ENCODE data around the gene ZC3H4. TPM values are rescaled to one million over a fixed set of nuclear protein-coding genes. Genes with fewer than 3 reads are reported as not detected.

Gene ZC3H4
- total and polyA plus RNA-seq, 2 donors (not counting 3 experiments of a cell fraction or from before 2014, with no cell fraction given): 6.2 to 63.9 TPM

DNA sequence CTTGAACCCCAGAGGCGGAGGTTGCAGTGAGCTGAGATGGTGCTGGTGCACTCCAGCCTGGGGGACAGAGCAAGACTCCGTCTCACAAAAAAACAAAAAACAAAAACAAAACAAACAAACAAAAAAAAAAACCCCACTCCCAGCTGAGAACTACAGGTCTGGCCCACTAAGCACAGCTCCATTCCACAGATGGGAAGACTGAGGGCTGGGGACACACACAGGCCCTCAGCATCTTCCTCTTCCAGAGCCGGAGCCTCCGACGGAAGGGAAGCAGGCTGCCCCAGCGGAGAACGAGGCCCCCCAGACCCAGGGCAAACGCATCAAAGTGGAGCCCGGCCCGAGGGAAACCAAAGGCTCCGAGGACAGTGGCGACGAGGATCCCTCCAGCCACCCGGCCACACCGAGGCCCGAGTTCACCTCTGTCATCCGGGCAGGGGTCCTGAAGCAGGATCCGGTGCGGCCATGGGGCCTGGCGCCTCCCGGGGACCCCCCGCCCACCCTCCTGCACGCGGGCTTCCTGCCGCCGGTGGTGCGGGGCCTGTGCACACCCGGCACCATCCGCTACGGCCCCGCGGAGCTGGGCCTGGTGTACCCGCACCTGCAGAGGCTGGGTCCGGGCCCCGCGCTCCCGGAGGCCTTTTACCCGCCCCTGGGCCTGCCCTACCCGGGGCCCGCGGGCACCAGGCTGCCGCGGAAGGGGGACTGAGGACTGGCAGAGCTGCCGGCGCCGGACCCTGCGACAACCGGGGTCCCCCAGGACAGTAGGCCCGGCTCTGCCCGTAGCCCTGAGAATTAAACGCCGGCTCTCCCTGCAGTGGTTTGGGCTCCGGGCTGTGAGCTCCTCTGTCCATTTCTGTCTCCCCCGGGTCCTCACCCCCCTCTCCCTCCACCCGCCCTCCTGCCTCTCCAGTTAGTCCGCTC is 68.4 kb downstream of the ZC3H4 start:
- dilution Hi-C loops (cut with MboI; ENCODE audit: extremely low pct_ligation_motif_present, low sequenced_read_pairs) (no loop called here), intact Hi-C loops (cut with micrococcal nuclease) (loop anchor here (5.0 kb wide), 1 partner anchor 67 kb away; the partner anchor contains the start of gene ZC3H4)
- DNase-seq (ENCODE audit: low read depth, low spot score): no peak
- H3K9ac ChIP-seq (replicated peaks; ENCODE audit: extremely low read depth, insufficient read depth, low read length): no peak overlapping the region
- no peaks in the 10 kb centered on the region for H3K27me3 ChIP-seq (ENCODE audit: control insufficient read depth in 2 of 2, insufficient read depth in 2 of 2, low read length in 2 of 2)
- no peaks in the 10 kb centered on the region for H3K36me3 ChIP-seq (ENCODE audit: control insufficient read depth in 2 of 2, extremely low read depth in 1 of 2, insufficient read depth in 2 of 2, low read length in 2 of 2)
- H3K9me1 ChIP-seq (replicated peaks; ENCODE audit: control insufficient read depth, extremely low read depth, insufficient read depth, low read length): no peaks in the 10 kb centered on the region
- no peaks in the 10 kb centered on the region for H4K20me1 ChIP-seq (replicated peaks; ENCODE audit: control insufficient read depth, extremely low read depth, insufficient read depth, low read length)
- no peak for FAIRE-seq
- ChIA-PET CTCF (interaction anchor here (1.0 to 1.2 kb wide), 3 partner anchors 9 to 34 kb away, joined by 3 to 4 read pairs (median 3); no protein-coding TSS in a partner anchor), POLR2A (interaction anchor here (0.7 kb wide), 1 partner anchor 8 kb away, joined by 3 read pairs; no protein-coding TSS in a partner anchor)
- no peaks in the 10 kb centered on the region for H3K9me3 ChIP-seq (replicated peaks; ENCODE audit: control insufficient read depth, insufficient read depth, low read length)
- no peak overlapping the region for H3K4me3 ChIP-seq (replicated peaks in 1 of 3; ENCODE audit: insufficient read depth in 1 of 3, low read depth in 1 of 3, low read length in 3 of 3)
- no peak overlapping the region for H3K4me2 ChIP-seq (ENCODE audit: insufficient read depth, low read length)
- H3K4me1 ChIP-seq (ENCODE audit: control insufficient read depth, extremely low read depth, insufficient read depth, low read length): peaks cover 3% of the 10 kb centered on the region
- TF ChIP-seq, protein P1, sequence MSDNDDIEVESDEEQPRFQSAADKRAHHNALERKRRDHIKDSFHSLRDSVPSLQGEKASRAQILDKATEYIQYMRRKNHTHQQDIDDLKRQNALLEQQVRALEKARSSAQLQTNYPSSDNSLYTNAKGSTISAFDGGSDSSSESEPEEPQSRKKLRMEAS (IDR thresholded peaks at IDR 0.05; ENCODE audit: insufficient read depth, insufficient read length): no peak
- TF ChIP-seq, protein P2, sequence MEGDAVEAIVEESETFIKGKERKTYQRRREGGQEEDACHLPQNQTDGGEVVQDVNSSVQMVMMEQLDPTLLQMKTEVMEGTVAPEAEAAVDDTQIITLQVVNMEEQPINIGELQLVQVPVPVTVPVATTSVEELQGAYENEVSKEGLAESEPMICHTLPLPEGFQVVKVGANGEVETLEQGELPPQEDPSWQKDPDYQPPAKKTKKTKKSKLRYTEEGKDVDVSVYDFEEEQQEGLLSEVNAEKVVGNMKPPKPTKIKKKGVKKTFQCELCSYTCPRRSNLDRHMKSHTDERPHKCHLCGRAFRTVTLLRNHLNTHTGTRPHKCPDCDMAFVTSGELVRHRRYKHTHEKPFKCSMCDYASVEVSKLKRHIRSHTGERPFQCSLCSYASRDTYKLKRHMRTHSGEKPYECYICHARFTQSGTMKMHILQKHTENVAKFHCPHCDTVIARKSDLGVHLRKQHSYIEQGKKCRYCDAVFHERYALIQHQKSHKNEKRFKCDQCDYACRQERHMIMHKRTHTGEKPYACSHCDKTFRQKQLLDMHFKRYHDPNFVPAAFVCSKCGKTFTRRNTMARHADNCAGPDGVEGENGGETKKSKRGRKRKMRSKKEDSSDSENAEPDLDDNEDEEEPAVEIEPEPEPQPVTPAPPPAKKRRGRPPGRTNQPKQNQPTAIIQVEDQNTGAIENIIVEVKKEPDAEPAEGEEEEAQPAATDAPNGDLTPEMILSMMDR (IDR thresholded peaks at IDR 0.05; ENCODE audit: extremely low read depth in 1 of 2, insufficient read depth in 1 of 2, low read depth in 1 of 2, low read length in 2 of 2): no peak
- TF ChIP-seq GATA2 (IDR thresholded peaks at IDR 0.05; ENCODE audit: insufficient read depth, insufficient read length, low read depth, low read length) (no peak), POLR2A (IDR thresholded peaks at IDR 0.05; ENCODE audit: low read depth, low read length) (no peak), JUN (IDR thresholded peaks at IDR 0.05; ENCODE audit: borderline replicate concordance, insufficient read depth, insufficient read length, low read depth) (no peak), EZH2 (IDR thresholded peaks at IDR 0.05; ENCODE audit: borderline replicate concordance, low read depth, low read length, severe bottlenecking) (no peak), MYC (IDR thresholded peaks at IDR 0.05; ENCODE audit: low read depth, low read length) (no peak), FOS (IDR thresholded peaks at IDR 0.05; ENCODE audit: borderline replicate concordance, insufficient read depth, low read length) (no peak), POLR2AphosphoS5 (IDR thresholded peaks at IDR 0.05; ENCODE audit: insufficient read depth, low read depth, low read length) (no peak)
- no TSS peak for BruUV-seq (replicated peaks)
- H3K27ac ChIP-seq (ENCODE audit: insufficient read depth, low read depth, low read length): no peak overlapping the region
- H3K79me2 ChIP-seq (ENCODE audit: control insufficient read depth, insufficient read depth, low read length): peaks cover 3% of the 10 kb centered on the region
- H2AFZ ChIP-seq (ENCODE audit: low read depth, low read length): no peak overlapping the region
